PC-9 (cell line): ENCODE measurements around the gene PARP12. TPM values are rescaled to one million over a fixed set of nuclear protein-coding genes. Genes with fewer than 3 reads are reported as not detected.
A peak's percentile ranks its signal among the peaks of the same experiment; 100 is the strongest.

Experiments
- BruUV-seq: library from RNA; stranded (reverse); fragments of 400-500 nt; replicated peaks from 2 replicates; lab custom pipeline; 2021; lab: Mats Ljungman, UMichigan
- CTCF ChIA-PET: fragments of 300-600 bp; sonication (Branson Sonifier 250); formaldehyde crosslinking; loops from one replicate; lab custom pipeline; 2022; ENCODE audit warnings: antibody characterized with exemption; lab: Charles Lee
- POLR2A ChIA-PET: fragments of 300-600 bp; sonication (Branson Sonifier 250); formaldehyde crosslinking; loops from one replicate; lab custom pipeline; 2022; ENCODE audit warnings: antibody characterized with exemption; ENCODE audit not compliant: unreplicated experiment; lab: Charles Lee
- DNase-seq, 2 experiments: peaks; one replicate each; pipeline versions ENCODE4 v3.0.0 to v3.0.0-alpha.2; 2015 to 2022; ENCODE audit warnings: mixed read lengths in 1 of 2
- H2AFZ ChIP-seq: fragments of 200-600 bp; sonication (generic); 2 replicates; pipeline ENCODE4 v1.8.1; 2017; ENCODE audit warnings: antibody characterized with exemption
- H3F3A ChIP-seq: fragments of 200-600 bp; sonication (generic); 2 replicates; pipeline ENCODE4 v1.8.1; 2017; ENCODE audit warnings: antibody characterized with exemption, mild to moderate bottlenecking, low read depth; ENCODE audit not compliant: insufficient read depth
- H3K27ac ChIP-seq: fragments of 200-600 bp; sonication (generic); 2 replicates; pipeline ENCODE4 v1.6.1; 2016; ENCODE audit warnings: mixed run types
- H3K27me3 ChIP-seq: fragments of 200-600 bp; sonication (generic); 2 replicates; pipeline ENCODE4 v1.6.1; 2016; ENCODE audit warnings: low read depth, mixed run types; ENCODE audit not compliant: insufficient read depth
- H3K36me3 ChIP-seq: fragments of 200-600 bp; sonication (generic); 2 replicates; pipeline ENCODE4 v1.6.1; 2016; ENCODE audit warnings: low read depth, mixed run types
- H3K4me1 ChIP-seq: fragments of 200-600 bp; sonication (generic); replicated peaks from 2 replicates; pipeline ENCODE4 v1.6.1; 2016; ENCODE audit warnings: mixed run types; ENCODE audit not compliant: insufficient read depth
- H3K4me2 ChIP-seq: fragments of 200-600 bp; sonication (generic); 2 replicates; pipeline ENCODE4 v1.6.1; 2017; ENCODE audit warnings: mixed run types
- H3K4me3 ChIP-seq: fragments of 200-600 bp; sonication (generic); 2 replicates; pipeline ENCODE4 v1.6.1; 2016; ENCODE audit warnings: mixed run types
- H3K79me2 ChIP-seq: fragments of 200-600 bp; sonication (generic); 2 replicates; pipeline ENCODE4 v1.6.1; 2017; ENCODE audit warnings: low read depth, mixed run types
- H3K9me2 ChIP-seq: fragments of 200-600 bp; sonication (generic); 2 replicates; pipeline ENCODE4 v1.8.1; 2017; ENCODE audit warnings: mild to moderate bottlenecking; ENCODE audit not compliant: insufficient read depth
- H3K9me3 ChIP-seq: fragments of 200-600 bp; sonication (generic); 2 replicates; pipeline ENCODE4 v1.8.1; 2016; ENCODE audit warnings: low read depth; ENCODE audit not compliant: insufficient read depth
- H4K20me1 ChIP-seq: fragments of 200-600 bp; sonication (generic); 2 replicates; pipeline ENCODE4 v1.8.1; 2017; ENCODE audit not compliant: insufficient read depth
- CTCF ChIP-seq: fragments of 200-600 bp; sonication (generic); conservative IDR thresholded peaks from 2 replicates; pipeline ENCODE4 v1.6.1; 2017; ENCODE audit warnings: mixed run types, antibody characterized with exemption, mild to moderate bottlenecking, moderate library complexity
- EZH2 ChIP-seq: fragments of 200-600 bp; sonication (generic); IDR thresholded peaks from 2 replicates; pipeline ENCODE4 v1.8.0; 2017; ENCODE audit warnings: antibody characterized with exemption, low read depth
- intact Hi-C: fragments of 100-400 bp; cut with micrococcal nuclease; formaldehyde crosslinking; loops from one replicate; pipeline ENCODE4 v1.10.0; 2022; ENCODE audit not compliant: unreplicated experiment
- total RNA-seq: library from RNA; stranded (reverse); gene quantifications from 2 replicates; pipeline ENCODE4 v1.2.3, GENCODE V29; 2021

Gene PARP12
- total RNA-seq, 1 experiment from 2014 or later: 32.4 TPM

- no TSS peak for BruUV-seq
- Histone ChIP-seq H3K9me2 (no peaks in the 10 kb centered on the region), H3K36me3 (no peaks in the 10 kb centered on the region), H3K79me2 (no peaks in the 10 kb centered on the region), H3F3A (0 out of 2 replicates have a peak, but pooled peaks cover 10% of the 10 kb centered on the region), H3K4me3 (no peak overlapping the region), H4K20me1 (no peaks in the 10 kb centered on the region), H3K27ac (no peak overlapping the region), H2AFZ (no peak overlapping the region), H3K4me2 (no peak overlapping the region), H3K27me3 (no peaks in the 10 kb centered on the region), H3K4me1 (peaks cover 12% of the 10 kb centered on the region), H3K9me3 (no peaks in the 10 kb centered on the region)
- no peak for DNase-seq
- TF ChIP-seq CTCF (no peak), EZH2 (no peak)
- intact Hi-C loops: no loop called here
- POLR2A ChIA-PET: no interaction called here
- CTCF ChIA-PET: no interaction called here
Measured at GRCh38 chr7:140051820-140052219, 10.9 kb downstream of the PARP12 start.

GRCh38 chr7:140050100-140050499, 12.7 kb downstream of the PARP12 start:
- TF ChIP-seq EZH2: no peak
- no peak for TF ChIP-seq CTCF
- H2AFZ ChIP-seq: no peak overlapping the region
- H3F3A ChIP-seq: 0 out of 2 replicates have a peak, but pooled peaks cover 10% of the 10 kb centered on the region
- H3K27me3 ChIP-seq: no peaks in the 10 kb centered on the region
- no peak for DNase-seq
- no TSS peak for BruUV-seq
- intact Hi-C loops: no loop called here
- CTCF ChIA-PET: no interaction called here
- H3K9me3 ChIP-seq: no peaks in the 10 kb centered on the region
- no peaks in the 10 kb centered on the region for H3K36me3 ChIP-seq
- POLR2A ChIA-PET: no interaction called here
- H4K20me1 ChIP-seq: no peaks in the 10 kb centered on the region
- peaks cover 12% of the 10 kb centered on the region for H3K4me1 ChIP-seq
- no peak overlapping the region for H3K27ac ChIP-seq
- no peak overlapping the region for H3K4me2 ChIP-seq
- H3K79me2 ChIP-seq: no peaks in the 10 kb centered on the region
- no peaks in the 10 kb centered on the region for H3K9me2 ChIP-seq
- no peak overlapping the region for H3K4me3 ChIP-seq

GRCh38 chr7:140049339-140050024, 13.3 kb downstream of the PARP12 start:
- no peak for TF ChIP-seq CTCF
- TF ChIP-seq EZH2: no peak
- ChIA-PET CTCF (no interaction called here), POLR2A (interaction anchor here (0.6 kb wide), 1 partner anchor 43 kb away, joined by 12 read pairs; no protein-coding TSS in a partner anchor)
- no TSS peak for BruUV-seq
- Histone ChIP-seq H3K27me3 (no peaks in the 10 kb centered on the region), H3K36me3 (no peaks in the 10 kb centered on the region), H3K4me3 (no peak overlapping the region), H3K4me2 (peak overlapping the region; percentile 37), H3K9me3 (no peaks in the 10 kb centered on the region), H3F3A (0 out of 2 replicates have a peak, but pooled peaks cover 10% of the 10 kb centered on the region), H3K79me2 (no peaks in the 10 kb centered on the region), H4K20me1 (no peaks in the 10 kb centered on the region), H3K27ac (no peak overlapping the region), H3K4me1 (peaks cover 12% of the 10 kb centered on the region), H2AFZ (no peak overlapping the region), H3K9me2 (no peaks in the 10 kb centered on the region)
- intact Hi-C loops: no loop called here
- DNase-seq: peak in 1 of 2 experiments; percentile 72
